AG10803 (cell line): Measurements from ENCODE around the gene RHBDD3.
"Not testable (repeated sequence)": the region's sequence is repeated elsewhere in the genome, so short reads cannot be mapped to it uniquely, and the experiment has no call there.

Experiments used
- DNase-seq: peaks from one replicate; pipeline ENCODE4 v3.0.0; 2010; ENCODE audit warnings: low read depth
- H3K4me3 ChIP-seq: 2 replicates; pipeline ENCODE4 v1.5.1; 2011; ENCODE audit warnings: mild to moderate bottlenecking, low read length, control low read depth
- CTCF ChIP-seq: conservative IDR thresholded peaks from 2 replicates; pipeline ENCODE4 v1.5.1; 2011; ENCODE audit warnings: mild to moderate bottlenecking, low read length, control low read depth, inconsistent platforms

Gene RHBDD3

DNA sequence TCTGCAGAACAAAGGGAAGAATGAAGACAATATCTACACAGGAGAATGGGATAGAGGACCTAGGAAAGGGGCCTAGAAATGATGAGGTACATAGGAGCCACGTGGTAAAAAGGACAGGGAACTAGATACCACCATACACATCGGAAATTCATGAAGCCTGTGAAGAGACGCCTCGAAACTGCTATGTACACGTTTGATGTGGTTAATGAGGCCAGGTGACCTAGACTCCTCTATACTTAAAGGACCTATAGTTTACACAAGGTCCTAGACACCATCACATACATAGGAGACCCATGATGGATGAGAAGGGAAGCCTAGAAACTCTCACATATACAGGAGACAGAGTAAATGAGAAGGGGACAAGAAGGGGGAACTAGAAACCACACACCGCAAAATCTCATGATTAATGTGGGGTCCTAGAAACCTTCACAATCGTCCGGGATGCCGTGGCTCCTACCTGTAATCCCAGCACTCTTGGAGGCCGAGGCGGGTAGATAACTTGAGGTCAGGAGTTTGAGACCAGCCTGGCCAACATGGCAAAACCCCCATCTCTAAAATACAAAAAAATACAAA lies 23.8 kb downstream of the RHBDD3 start:
- H3K4me3 ChIP-seq: no peak overlapping the region
- TF ChIP-seq CTCF: no peak
- no peak for DNase-seq

DNA sequence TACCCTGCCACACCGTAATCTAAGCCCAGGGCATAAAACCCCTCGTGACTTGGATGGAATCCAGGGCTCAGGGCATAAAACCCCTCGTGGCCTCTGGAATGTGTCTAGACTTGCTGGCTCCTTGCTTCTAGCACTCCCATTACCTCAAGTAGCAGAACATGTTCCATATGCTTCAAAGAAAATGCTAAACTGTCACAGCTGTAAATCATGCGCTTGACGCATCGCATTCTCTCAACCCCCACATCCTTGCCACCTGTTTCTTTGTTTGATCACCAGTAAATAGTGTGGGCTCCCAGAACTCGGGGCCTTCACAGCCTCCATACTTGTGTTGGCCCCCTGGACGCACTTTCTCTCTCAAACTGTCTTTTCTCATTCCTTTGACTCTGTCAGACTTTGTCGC lies 27.3 kb downstream of the RHBDD3 start:
- H3K4me3 ChIP-seq, DNase-seq: not testable (repeated sequence)

DNA sequence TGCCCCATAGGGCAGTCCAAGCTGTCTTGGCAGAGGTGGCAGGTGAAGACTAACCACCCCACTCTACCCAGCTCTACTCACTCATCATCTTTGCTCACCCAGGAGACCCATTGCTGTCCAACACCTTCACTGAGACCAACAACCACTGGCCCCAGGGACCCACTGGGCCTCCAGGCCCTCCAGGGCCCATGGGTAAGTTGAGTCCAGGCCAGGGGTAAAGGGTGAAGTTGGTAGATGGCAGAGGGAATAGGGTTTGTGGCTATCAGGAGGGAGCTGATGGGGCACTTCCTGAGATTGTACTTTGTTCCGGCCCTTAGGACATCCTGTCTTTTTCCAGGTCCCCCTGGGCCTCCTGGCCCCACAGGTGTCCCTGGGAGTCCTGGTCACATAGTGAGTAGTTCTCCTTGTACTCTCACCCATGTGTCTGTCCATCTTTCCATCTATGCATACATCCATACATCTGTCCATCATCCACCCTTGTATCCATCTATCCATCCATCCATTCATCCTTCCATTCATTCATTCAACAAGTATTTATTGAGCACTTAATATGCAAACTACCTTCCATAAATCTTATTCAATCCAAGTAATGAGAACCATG lies 34.4 kb downstream of the RHBDD3 start:
- no peak for TF ChIP-seq CTCF
- no peak overlapping the region for H3K4me3 ChIP-seq
- no peak for DNase-seq

- H3K4me3 ChIP-seq: no peak overlapping the region
- no peak for TF ChIP-seq CTCF
- DNase-seq: no peak
Observed at GRCh38 chr22:29231971-29232959, 35.5 kb downstream of the RHBDD3 start.

DNA sequence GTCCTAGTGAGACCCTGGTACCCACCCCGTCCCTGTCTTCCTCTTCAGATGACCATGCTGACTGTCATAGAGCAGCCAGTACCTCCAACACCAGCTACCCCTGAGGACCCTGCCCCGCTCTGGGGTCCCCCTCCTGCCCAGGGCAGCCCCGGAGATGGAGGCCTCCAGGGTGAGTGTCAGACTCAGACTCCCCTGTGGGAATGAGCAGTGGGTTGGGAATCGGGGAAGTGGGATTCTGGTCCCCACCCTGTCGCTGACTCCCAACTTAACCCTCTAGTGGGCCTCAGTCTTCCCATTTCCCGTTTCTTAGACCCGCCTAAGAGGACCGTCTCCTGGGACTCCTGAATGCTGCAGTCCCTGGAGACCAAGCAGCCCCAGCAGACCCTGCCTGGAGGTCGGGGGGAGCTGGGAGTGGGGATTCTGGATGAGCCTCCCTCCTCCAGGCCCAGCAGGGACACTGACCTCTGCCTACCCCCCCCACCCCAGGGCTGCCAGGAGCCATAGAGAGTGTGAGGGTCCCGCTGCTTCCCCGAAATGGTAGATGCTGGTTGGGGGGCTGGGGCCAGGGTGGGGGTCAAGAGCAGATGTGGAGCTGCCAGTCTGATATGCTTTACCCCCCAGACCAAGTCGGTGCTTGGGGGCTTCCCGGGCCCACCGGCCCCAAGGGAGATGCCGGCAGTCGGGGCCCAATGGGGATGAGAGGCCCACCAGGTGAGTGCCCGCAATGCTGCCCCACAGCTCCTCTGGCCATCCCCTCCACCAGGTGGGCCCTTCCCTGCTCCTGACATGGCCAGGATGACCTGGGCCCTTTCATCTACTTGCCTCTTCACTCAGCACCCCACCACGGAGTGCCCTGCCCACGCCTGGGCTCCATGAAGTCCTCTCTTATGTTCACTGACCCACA lies 36.6 kb downstream of the RHBDD3 start:
- DNase-seq: no peak
- H3K4me3 ChIP-seq: no peak overlapping the region
- TF ChIP-seq CTCF: no peak

- H3K4me3 ChIP-seq: no peak overlapping the region
- no peak for TF ChIP-seq CTCF
- no peak for DNase-seq
Observed at GRCh38 chr22:29226351-29226981, 41.3 kb downstream of the RHBDD3 start.
